Tibial artery (tissue), 4 donors: ENCODE results near the gene CUL9.
A peak's percentile ranks its signal among the peaks of the same experiment; 100 is the strongest.

Experiments used
- DNase-seq, 2 donors: peaks; one replicate each; pipeline ENCODE4 v3.0.0-alpha.2; 2019
- H3K27ac ChIP-seq, 2 donors: fragments of 200-600 bp; sonication (generic) in 1 of 2; 1 replicate in 1 of 2; 2 replicates in 1 of 2; pipeline ENCODE4 v1.5.1; 2018 to 2019; ENCODE audit warnings: mild to moderate bottlenecking in 1 of 2
- H3K27me3 ChIP-seq, 2 donors: fragments of 200-600 bp; sonication (generic) in 1 of 2; one replicate each; pipeline versions ENCODE4 v1.5.1 to v1.6.0; 2016 to 2019
- H3K36me3 ChIP-seq, 3 donors: fragments of 200-600 bp; sonication (generic) in 2 of 3; one replicate each; pipeline ENCODE4 v1.5.1; 2016 to 2019; ENCODE audit warnings: mild to moderate bottlenecking in 2 of 3
- H3K4me1 ChIP-seq, 4 donors: fragments of 200-600 bp; sonication (generic) in 2 of 4; 1 replicate in 3 of 4; 2 replicates in 1 of 4; pipeline ENCODE4 v1.5.1; 2016 to 2019
- H3K4me3 ChIP-seq, 2 donors: fragments of 200-600 bp; sonication (generic) in 1 of 2; 1 replicate in 1 of 2; 2 replicates in 1 of 2; pipeline ENCODE4 v1.5.1; 2018 to 2019; ENCODE audit warnings: mild to moderate bottlenecking in 2 of 2
- H3K9me3 ChIP-seq, 3 donors: fragments of 200-600 bp; sonication (generic) in 1 of 3; one replicate each; pipeline ENCODE4 v1.5.1; 2016 to 2019
- intact Hi-C: fragments of 100-400 bp; cut with DNase I; formaldehyde crosslinking; loops from one replicate; pipeline ENCODE4 v1.15.0; 2023; ENCODE audit warnings: low total_unique reads
- TF ChIP-seq, protein P1 (sequence below), 2 experiments: fragments of 200-600 bp in 1 of 2; fragments of 450-650 bp in 1 of 2; IDR thresholded peaks; one replicate each; pipeline ENCODE4 v1.5.1; 2017 to 2019; ENCODE audit warnings: antibody characterized with exemption in 2 of 2, mild to moderate bottlenecking in 1 of 2, moderate library complexity in 1 of 2

The CUL9 gene

DNA sequence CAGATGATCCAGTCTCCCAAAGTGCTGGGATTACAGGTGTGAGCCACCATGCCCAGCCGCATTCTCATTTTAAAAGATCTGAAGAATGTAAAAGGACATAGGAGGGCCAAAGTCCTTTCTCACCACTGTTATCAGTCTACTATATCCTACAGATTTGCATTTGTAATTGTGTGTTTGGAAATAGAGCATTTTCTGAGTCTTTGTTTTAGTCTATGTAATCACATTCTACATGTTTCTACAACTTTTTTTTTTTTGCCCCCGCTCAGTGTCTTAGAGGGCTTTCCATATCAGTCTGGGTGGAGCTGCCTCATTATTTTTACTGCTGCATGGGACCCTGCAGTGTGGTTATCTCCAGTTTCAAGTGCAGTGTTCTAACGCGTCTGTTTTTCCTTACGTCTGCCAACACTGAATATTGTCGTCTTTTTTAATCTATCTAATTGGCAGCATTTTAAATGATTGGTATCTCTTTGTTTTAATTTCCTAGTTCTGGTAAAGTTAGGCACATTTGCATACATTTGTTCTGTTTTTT is 7.8 kb downstream of the CUL9 start:
- Histone ChIP-seq H3K27me3 (no peaks in the 10 kb centered on the region), H3K36me3 (peaks cover 10 to 81% (median 64%) of the 10 kb centered on the region in 3 donors), H3K27ac (no peak overlapping the region), H3K9me3 (no peaks in the 10 kb centered on the region), H3K4me1 (no peaks in the 10 kb centered on the region), H3K4me3 (no peak overlapping the region)
- intact Hi-C loops: no loop called here
- TF ChIP-seq, protein P1, sequence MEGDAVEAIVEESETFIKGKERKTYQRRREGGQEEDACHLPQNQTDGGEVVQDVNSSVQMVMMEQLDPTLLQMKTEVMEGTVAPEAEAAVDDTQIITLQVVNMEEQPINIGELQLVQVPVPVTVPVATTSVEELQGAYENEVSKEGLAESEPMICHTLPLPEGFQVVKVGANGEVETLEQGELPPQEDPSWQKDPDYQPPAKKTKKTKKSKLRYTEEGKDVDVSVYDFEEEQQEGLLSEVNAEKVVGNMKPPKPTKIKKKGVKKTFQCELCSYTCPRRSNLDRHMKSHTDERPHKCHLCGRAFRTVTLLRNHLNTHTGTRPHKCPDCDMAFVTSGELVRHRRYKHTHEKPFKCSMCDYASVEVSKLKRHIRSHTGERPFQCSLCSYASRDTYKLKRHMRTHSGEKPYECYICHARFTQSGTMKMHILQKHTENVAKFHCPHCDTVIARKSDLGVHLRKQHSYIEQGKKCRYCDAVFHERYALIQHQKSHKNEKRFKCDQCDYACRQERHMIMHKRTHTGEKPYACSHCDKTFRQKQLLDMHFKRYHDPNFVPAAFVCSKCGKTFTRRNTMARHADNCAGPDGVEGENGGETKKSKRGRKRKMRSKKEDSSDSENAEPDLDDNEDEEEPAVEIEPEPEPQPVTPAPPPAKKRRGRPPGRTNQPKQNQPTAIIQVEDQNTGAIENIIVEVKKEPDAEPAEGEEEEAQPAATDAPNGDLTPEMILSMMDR (IDR thresholded peaks at IDR 0.05): no peak
- no peak for DNase-seq

DNA sequence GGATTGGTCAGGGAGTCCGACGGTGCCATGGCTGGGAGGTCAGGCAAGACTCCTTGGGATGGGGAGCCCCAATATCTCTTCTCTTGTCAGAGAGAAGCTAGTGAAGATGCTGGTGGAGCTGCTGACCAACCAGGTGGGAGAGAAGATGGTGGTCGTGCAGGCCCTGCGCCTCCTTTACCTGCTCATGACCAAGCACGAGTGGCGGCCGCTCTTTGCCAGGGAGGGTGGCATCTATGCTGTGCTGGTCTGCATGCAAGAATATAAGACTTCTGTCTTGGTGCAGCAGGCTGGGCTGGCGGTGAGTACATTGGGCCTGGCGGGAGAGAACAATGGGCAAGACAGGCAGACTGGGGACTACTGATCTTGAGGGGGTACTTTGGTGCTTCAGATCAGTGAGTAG is 10.9 kb downstream of the CUL9 start:
- TF ChIP-seq, protein P1 (IDR thresholded peaks at IDR 0.05): no peak
- intact Hi-C loops: no loop called here

DNA sequence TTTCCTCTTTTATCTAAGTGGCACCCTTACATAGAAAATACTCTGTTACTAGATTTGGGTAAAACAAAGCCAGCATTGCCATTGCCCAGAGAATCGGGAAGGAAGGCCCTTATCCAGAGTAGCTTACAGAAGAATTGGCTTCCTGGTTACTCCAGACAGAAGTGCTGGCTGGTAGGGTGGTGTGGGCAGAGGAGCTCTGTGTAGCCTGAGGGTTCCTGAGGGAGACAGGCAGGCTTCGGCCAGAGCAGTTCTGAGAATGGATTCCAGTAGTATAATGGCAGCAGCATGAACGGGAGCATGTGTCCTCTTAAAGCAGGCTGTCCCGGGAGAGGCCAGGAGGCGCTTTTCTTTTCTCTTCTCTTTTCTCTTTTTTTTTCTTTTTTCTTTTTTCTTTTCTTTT is 11.9 kb downstream of the CUL9 start:
- TF ChIP-seq, protein P1 (IDR thresholded peaks at IDR 0.05): no peak
- Histone ChIP-seq H3K27me3 (no peaks in the 10 kb centered on the region), H3K4me1 (no peaks in the 10 kb centered on the region), H3K36me3 (peaks cover 48 to 81% (median 65%) of the 10 kb centered on the region in 3 donors), H3K4me3 (no peak overlapping the region), H3K27ac (no peak overlapping the region), H3K9me3 (no peaks in the 10 kb centered on the region)
- peak in 1 of 2 donors; percentile 7 for DNase-seq
- intact Hi-C loops: no loop called here

More for the DNA sequence above, 10.9 kb downstream of the CUL9 start:
- Histone ChIP-seq H3K27me3 (no peaks in the 10 kb centered on the region), H3K9me3 (no peaks in the 10 kb centered on the region), H3K4me3 (no peak overlapping the region), H3K27ac (no peak overlapping the region), H3K36me3 (peaks cover 40 to 81% (median 66%) of the 10 kb centered on the region in 3 donors), H3K4me1 (no peaks in the 10 kb centered on the region)
- peak in 1 of 2 donors; percentile 50 for DNase-seq

DNA sequence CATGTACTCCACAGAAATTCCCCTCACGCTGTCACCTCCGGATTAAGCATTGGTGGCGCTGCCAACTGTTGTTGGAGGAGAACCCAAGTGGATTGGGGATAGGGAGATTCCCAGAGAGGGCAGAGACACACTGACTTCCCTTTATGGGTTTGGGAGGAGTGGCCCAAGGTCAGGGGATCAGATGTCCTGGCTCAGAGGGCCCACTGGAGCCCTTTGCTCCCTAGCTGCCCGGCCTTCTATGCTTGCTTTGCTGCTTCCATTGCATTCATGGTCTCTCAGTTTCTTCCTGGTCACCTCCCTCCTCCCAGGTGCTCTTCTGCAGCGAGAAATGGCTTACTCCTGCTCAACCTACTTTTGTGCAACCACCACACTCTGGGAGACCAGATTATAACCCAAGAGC is 14.3 kb downstream of the CUL9 start:
- H3K4me1 ChIP-seq: no peaks in the 10 kb centered on the region
- DNase-seq: no peak
- intact Hi-C loops: no loop called here
- TF ChIP-seq, protein P1 (IDR thresholded peaks at IDR 0.05): no peak
- H3K27me3 ChIP-seq: no peaks in the 10 kb centered on the region
- H3K4me3 ChIP-seq: no peak overlapping the region
- peaks cover 52 to 98% (median 82%) of the 10 kb centered on the region in 3 donors for H3K36me3 ChIP-seq
- no peak overlapping the region for H3K27ac ChIP-seq
- no peaks in the 10 kb centered on the region for H3K9me3 ChIP-seq

DNA sequence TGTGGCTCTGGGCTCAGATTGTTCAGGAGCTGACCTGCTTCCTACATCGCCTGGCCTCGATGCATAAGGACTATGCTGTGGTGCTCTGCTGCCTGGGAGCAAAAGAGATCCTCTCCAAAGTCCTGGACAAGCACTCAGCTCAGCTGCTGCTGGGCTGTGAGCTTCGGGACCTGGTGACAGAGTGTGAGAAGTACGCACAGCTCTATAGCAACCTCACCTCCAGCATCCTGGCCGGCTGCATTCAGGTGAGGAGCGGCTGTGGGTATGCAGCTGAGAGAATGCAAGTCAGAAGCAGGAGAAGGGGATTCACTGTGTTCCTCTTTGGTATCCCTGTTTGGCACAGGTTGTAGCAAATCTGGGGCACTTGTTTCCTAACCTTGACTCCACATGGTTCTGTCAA is 17.9 kb downstream of the CUL9 start:
- intact Hi-C loops: no loop called here
- Histone ChIP-seq H3K27ac (no peak overlapping the region), H3K36me3 (peaks cover 45 to 83% (median 57%) of the 10 kb centered on the region in 3 donors), H3K27me3 (no peaks in the 10 kb centered on the region), H3K9me3 (no peaks in the 10 kb centered on the region), H3K4me1 (no peaks in the 10 kb centered on the region), H3K4me3 (no peak overlapping the region)
- TF ChIP-seq, protein P1 (IDR thresholded peaks at IDR 0.05): no peak
- peak in 1 of 2 donors; percentile 28 for DNase-seq

DNA sequence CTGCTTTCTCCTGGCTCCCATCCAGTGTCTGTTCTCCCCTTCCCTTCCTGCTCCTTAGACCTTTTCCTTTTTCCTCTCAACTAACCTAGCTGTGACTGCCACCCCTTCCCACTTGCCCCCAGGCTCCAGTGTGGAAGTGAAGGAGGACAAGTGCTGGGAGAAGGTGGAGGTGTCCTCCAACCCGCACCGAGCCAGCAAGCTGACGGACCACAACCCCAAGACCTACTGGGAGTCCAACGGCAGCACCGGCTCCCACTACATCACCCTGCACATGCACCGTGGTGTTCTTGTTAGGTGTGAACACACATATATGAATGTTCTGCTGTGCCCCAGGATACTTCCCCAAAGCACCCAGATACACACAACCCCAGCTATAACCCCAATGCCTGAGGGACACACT is 18.5 kb downstream of the CUL9 start:
- TF ChIP-seq, protein P1 (IDR thresholded peaks at IDR 0.05): no peak
- H3K4me3 ChIP-seq: no peak overlapping the region
- no peaks in the 10 kb centered on the region for H3K9me3 ChIP-seq
- intact Hi-C loops: no loop called here
- H3K4me1 ChIP-seq: no peaks in the 10 kb centered on the region
- H3K27me3 ChIP-seq: no peaks in the 10 kb centered on the region
- H3K27ac ChIP-seq: no peak overlapping the region
- peak in 1 of 2 donors; percentile 44 for DNase-seq
- peaks cover 44 to 83% (median 55%) of the 10 kb centered on the region in 3 donors for H3K36me3 ChIP-seq
